Activated CD4-positive, alpha-beta memory T cell treated with anti-CD3 and anti-CD28 coated beads for 36 hours (primary cell): ENCODE measurements around the gene TGM2. TPM values are rescaled to one million over a fixed set of nuclear protein-coding genes. Genes with fewer than 3 reads are reported as not detected.

ENCODE experiments used
- CTCF ChIA-PET: fragments of 350-600 bp; sonication (Branson Sonifier 250); formaldehyde crosslinking; loops from one replicate; lab custom pipeline; 2021; ENCODE audit warnings: antibody characterized with exemption, inconsistent platforms; lab: Charles Lee
- POLR2A ChIA-PET: fragments of 350-600 bp; sonication (Branson Sonifier 250); formaldehyde crosslinking; loops from one replicate; lab custom pipeline; 2021; ENCODE audit warnings: antibody characterized with exemption; lab: Charles Lee
- DNase-seq: peaks from one replicate; pipeline ENCODE4 v3.0.0-alpha.2; 2020
- H3K27ac Mint-ChIP-seq: one replicate; pipeline ENCODE4 v1.8.0; 2021; ENCODE audit warnings: mixed read lengths
- H3K27me3 Mint-ChIP-seq: one replicate; pipeline ENCODE4 v1.8.0; 2021; ENCODE audit warnings: mixed read lengths
- H3K36me3 Mint-ChIP-seq: one replicate; pipeline ENCODE4 v1.8.0; 2021; ENCODE audit warnings: mixed read lengths
- H3K4me1 Mint-ChIP-seq: one replicate; pipeline ENCODE4 v1.8.0; 2021; ENCODE audit warnings: low read depth, mixed read lengths
- H3K4me3 Mint-ChIP-seq: one replicate; pipeline ENCODE4 v1.8.0; 2021; ENCODE audit warnings: mild to moderate bottlenecking, mixed read lengths
- H3K9me3 Mint-ChIP-seq: one replicate; pipeline ENCODE4 v1.8.0; 2021; ENCODE audit warnings: mixed read lengths
- intact Hi-C: fragments of 100-400 bp; cut with micrococcal nuclease; formaldehyde crosslinking; loops from one replicate; pipeline ENCODE4 v1.15.1; 2023
- total RNA-seq, 2 experiments: library from RNA; stranded (reverse); gene quantifications; one replicate each; pipeline ENCODE4 v1.2.3, GENCODE V29; 2021

Gene TGM2
- total RNA-seq, 2 experiments from 2014 or later = not detected

DNA sequence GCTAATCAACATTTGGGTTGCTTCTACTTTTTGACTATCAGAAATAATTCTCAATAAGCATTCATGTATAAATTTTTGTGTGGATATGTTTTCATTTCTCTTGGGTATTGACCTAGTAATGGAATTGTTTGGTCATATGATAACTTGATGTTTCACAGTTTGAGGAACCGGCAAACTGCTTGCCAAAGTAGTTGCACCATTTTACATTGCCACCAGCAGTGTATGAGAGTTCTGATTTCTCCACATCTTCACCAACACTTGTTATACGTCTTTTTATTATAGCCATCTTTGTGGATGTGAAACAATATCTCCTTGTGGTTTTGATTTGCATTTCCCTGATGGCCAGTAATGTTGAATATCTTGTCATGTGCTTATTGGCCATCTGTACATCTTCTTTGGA is 42.6 kb upstream of the TGM2 start:
- H3K4me1 Mint-ChIP-seq = no peaks in the 10 kb centered on the region
- H3K9me3 Mint-ChIP-seq = no peaks in the 10 kb centered on the region
- H3K4me3 Mint-ChIP-seq = no peak overlapping the region
- ChIA-PET POLR2A (no interaction called here), CTCF (interaction anchor here (3.2 kb wide), 1 partner anchor 14 kb away, joined by 20 read pairs; no protein-coding TSS in a partner anchor)
- intact Hi-C loops = no loop called here
- H3K27ac Mint-ChIP-seq = no peak overlapping the region
- H3K27me3 Mint-ChIP-seq = peaks cover 7% of the 10 kb centered on the region
- H3K36me3 Mint-ChIP-seq = no peaks in the 10 kb centered on the region
- no peak for DNase-seq

DNA sequence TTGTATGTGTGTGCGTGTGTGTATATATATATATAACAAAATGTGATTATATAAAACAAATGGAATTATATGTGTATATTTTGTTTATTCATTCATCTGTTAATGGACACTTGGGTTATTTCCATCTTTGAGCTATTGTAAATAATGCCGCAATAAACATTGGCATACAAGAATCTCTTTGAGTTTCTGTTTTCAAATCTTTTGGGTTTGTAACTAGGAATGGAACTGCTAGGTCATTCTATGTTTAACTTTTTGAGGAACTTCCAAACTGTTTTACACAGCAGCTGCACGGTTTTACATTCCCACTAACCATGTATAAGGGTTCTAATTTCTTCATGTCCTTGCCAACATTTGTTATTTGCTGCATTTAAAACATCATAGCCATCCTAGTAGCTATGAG is 39.9 kb upstream of the TGM2 start:
- Mint-ChIP-seq H3K4me3 (no peak overlapping the region), H3K36me3 (no peaks in the 10 kb centered on the region), H3K9me3 (no peaks in the 10 kb centered on the region), H3K4me1 (no peaks in the 10 kb centered on the region), H3K27ac (no peak overlapping the region), H3K27me3 (peaks cover 7% of the 10 kb centered on the region)
- CTCF ChIA-PET = interaction anchor here (1.2 to 3.2 kb wide), 2 partner anchors 8 to 17 kb away, joined by 4 to 20 read pairs; no protein-coding TSS in a partner anchor
- intact Hi-C loops = no loop called here
- POLR2A ChIA-PET = no interaction called here
- DNase-seq = no peak

DNA sequence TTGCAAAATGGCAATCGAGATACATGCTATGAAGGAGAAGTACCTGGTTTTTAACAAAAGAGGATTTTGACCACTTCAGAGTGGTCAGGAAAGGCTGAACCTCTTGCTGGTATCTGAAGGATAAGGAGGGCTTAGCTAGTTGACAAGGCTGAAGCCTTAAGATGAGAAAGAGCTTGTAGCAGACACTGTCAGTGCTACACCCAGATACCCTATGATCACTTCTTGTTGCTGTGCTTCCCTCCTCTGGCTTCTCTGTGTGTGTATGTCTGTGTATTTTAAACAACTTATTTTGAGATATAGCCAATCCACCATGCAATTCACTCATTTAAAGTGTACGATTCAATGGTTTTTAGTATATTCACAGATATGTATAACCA is 38.9 kb upstream of the TGM2 start:
- Mint-ChIP-seq H3K36me3 (no peaks in the 10 kb centered on the region), H3K27me3 (peaks cover 5% of the 10 kb centered on the region), H3K4me1 (no peaks in the 10 kb centered on the region), H3K27ac (no peak overlapping the region), H3K9me3 (no peaks in the 10 kb centered on the region), H3K4me3 (no peak overlapping the region)
- intact Hi-C loops = no loop called here
- no peak for DNase-seq
- ChIA-PET POLR2A (no interaction called here), CTCF (interaction anchor here (0.7 kb wide), 1 partner anchor 18 kb away, joined by 3 read pairs; no protein-coding TSS in a partner anchor)

DNA sequence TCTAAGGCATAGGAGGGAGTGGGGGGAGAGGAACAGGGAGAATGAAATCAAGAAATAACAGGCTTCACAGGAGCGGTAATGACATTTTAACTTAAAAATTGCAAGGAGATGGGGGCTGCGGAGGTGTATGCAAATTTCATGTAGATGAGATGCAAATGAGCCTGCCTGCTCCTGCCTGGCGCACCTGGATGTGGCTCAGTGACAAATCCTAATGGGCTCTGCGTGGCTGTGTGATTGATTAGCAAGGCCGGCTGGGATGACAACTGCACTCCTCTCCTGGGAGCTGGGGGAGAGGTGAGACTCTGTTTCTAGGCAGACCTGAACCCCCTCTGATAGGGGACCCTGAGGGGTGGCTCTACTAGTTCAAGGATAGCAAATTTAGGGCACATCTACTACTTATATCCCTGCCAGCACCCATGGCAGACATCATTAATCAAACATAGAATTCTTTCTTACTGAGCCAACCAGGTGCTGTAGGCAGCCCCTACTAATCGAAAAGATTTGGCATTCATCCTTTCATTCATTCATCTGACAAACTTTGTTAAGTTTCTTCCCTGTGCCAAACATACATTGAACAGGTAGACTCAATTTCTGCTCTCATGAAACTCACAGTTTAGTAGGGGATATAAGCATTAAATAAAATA is 38.4 kb upstream of the TGM2 start:
- no peak overlapping the region for H3K27ac Mint-ChIP-seq
- ChIA-PET POLR2A (no interaction called here), CTCF (interaction anchor here (0.7 kb wide), 1 partner anchor 18 kb away, joined by 3 read pairs; no protein-coding TSS in a partner anchor)
- DNase-seq = no peak
- H3K4me1 Mint-ChIP-seq = no peaks in the 10 kb centered on the region
- H3K9me3 Mint-ChIP-seq = no peaks in the 10 kb centered on the region
- H3K36me3 Mint-ChIP-seq = no peaks in the 10 kb centered on the region
- peaks cover 3% of the 10 kb centered on the region for H3K27me3 Mint-ChIP-seq
- intact Hi-C loops = no loop called here
- H3K4me3 Mint-ChIP-seq = no peak overlapping the region

DNA sequence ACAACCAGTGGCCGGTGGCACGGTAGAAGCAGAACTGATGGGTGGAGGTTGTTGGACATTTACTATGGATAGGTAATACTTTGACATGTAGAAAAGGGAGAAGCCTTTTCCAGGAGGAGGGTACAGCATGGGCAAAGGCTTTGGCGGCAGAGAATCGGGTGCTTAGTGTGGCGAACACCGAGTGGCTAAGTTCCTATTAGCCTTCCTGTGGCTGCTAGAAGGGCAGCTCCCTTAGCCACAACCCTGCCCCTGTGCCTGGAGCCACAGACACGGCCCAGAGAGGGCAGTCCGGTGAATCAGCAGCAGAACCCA is 37.9 kb upstream of the TGM2 start:
- H3K9me3 Mint-ChIP-seq = no peaks in the 10 kb centered on the region
- ChIA-PET POLR2A (no interaction called here), CTCF (interaction anchor here (2.4 kb wide), 1 partner anchor 18 kb away, joined by 15 read pairs; no protein-coding TSS in a partner anchor)
- intact Hi-C loops = no loop called here
- H3K27me3 Mint-ChIP-seq = no peaks in the 10 kb centered on the region
- DNase-seq = no peak
- H3K27ac Mint-ChIP-seq = no peak overlapping the region
- H3K36me3 Mint-ChIP-seq = no peaks in the 10 kb centered on the region
- no peaks in the 10 kb centered on the region for H3K4me1 Mint-ChIP-seq
- H3K4me3 Mint-ChIP-seq = no peak overlapping the region

DNA sequence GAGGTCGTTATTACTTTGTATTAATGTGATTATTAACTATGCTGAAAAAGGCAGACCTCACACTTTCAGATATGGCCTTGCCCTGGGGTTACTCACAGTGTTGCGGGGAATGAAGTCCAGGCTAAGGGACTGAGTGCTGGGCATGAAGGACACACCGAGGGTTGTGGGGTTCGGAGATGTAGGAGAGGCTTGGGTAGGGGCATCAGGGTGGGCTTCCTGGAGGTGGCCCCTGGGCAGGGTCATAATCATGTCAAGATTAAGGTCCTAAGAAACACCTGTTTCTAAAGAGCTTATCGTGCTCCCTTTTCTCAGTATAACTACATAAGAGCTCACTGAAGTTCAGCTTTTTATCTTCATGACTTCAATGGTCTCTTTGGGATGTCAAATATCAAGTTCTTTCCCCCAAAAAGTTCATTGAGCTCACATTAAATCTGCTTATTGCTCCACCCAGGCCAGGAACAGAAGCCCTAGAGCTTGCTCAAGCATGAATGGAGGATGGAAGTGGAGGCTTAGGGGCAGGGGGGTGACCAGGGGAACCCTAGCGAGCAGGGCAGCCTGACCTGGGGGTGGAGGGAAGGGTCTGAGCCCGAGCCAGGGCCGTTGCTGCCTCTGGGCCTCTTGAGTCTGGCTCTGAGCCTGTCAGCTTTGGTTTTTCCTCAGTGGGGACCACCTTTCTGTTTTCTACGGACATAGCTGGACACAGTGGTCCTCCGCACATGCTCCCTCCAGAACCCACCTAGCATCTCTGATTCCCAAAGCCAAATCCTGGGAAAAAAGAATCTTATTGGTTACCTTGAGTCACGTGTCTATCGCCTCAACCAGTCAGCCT is 37.3 kb upstream of the TGM2 start:
- Mint-ChIP-seq H3K4me3 (no peak overlapping the region), H3K4me1 (no peaks in the 10 kb centered on the region), H3K27me3 (no peaks in the 10 kb centered on the region), H3K36me3 (no peaks in the 10 kb centered on the region), H3K9me3 (no peaks in the 10 kb centered on the region), H3K27ac (no peak overlapping the region)
- intact Hi-C loops = no loop called here
- POLR2A ChIA-PET = no interaction called here
- DNase-seq = no peak
- CTCF ChIA-PET = interaction anchor here (2.4 kb wide), 1 partner anchor 19 kb away, joined by 15 read pairs; no protein-coding TSS in a partner anchor

DNA sequence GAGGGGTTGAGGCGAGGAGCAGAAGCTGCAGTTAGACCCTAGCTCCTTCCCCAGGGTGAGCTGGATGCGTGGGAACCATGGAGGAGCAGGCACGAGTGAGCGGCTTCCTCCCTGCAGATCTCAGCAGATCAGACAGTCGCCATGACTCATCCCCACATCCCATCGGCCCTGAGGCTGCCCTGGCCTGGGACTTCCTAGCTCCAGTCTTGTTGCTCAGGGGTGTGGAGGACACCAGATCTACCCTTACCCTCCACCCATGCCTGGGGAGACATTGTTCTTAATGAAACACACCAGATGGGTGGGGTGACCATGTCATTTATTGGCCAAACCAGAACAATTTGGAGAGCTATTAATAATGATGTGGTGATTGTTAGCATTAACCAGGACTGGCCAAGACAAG is 36.3 kb upstream of the TGM2 start:
- intact Hi-C loops = no loop called here
- no peaks in the 10 kb centered on the region for H3K27me3 Mint-ChIP-seq
- H3K9me3 Mint-ChIP-seq = no peaks in the 10 kb centered on the region
- H3K27ac Mint-ChIP-seq = no peak overlapping the region
- POLR2A ChIA-PET = no interaction called here
- H3K4me3 Mint-ChIP-seq = no peak overlapping the region
- CTCF ChIA-PET = interaction anchor here (2.4 kb wide), 1 partner anchor 20 kb away, joined by 15 read pairs; no protein-coding TSS in a partner anchor
- no peaks in the 10 kb centered on the region for H3K36me3 Mint-ChIP-seq
- H3K4me1 Mint-ChIP-seq = no peaks in the 10 kb centered on the region
- DNase-seq = no peak

DNA sequence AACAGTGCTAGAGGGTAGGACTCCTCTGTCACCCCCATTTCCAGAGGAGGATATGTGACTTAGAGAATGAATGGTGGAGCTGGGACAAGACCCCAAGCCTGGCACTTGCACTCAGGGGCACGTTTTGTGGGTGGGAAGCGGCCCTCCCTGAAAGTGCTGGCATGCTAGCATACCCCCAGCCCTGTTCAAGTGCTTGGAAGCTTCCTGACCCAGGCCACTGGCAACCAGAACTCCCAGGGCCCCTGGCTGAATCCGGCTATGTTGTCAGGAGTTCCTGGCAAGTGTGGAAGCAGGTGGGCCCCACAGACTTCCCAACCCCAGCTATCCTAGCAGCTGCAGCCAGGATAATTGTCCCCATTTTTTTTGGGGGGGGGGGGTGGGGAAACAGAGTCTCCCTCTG is 35.6 kb upstream of the TGM2 start:
- no peak for DNase-seq
- ChIA-PET CTCF (interaction anchor here (2.4 kb wide), 1 partner anchor 21 kb away, joined by 15 read pairs; no protein-coding TSS in a partner anchor), POLR2A (no interaction called here)
- intact Hi-C loops = no loop called here
- H3K4me1 Mint-ChIP-seq = no peaks in the 10 kb centered on the region
- no peak overlapping the region for H3K4me3 Mint-ChIP-seq
- no peaks in the 10 kb centered on the region for H3K27me3 Mint-ChIP-seq
- no peaks in the 10 kb centered on the region for H3K9me3 Mint-ChIP-seq
- no peaks in the 10 kb centered on the region for H3K36me3 Mint-ChIP-seq
- H3K27ac Mint-ChIP-seq = no peak overlapping the region

DNA sequence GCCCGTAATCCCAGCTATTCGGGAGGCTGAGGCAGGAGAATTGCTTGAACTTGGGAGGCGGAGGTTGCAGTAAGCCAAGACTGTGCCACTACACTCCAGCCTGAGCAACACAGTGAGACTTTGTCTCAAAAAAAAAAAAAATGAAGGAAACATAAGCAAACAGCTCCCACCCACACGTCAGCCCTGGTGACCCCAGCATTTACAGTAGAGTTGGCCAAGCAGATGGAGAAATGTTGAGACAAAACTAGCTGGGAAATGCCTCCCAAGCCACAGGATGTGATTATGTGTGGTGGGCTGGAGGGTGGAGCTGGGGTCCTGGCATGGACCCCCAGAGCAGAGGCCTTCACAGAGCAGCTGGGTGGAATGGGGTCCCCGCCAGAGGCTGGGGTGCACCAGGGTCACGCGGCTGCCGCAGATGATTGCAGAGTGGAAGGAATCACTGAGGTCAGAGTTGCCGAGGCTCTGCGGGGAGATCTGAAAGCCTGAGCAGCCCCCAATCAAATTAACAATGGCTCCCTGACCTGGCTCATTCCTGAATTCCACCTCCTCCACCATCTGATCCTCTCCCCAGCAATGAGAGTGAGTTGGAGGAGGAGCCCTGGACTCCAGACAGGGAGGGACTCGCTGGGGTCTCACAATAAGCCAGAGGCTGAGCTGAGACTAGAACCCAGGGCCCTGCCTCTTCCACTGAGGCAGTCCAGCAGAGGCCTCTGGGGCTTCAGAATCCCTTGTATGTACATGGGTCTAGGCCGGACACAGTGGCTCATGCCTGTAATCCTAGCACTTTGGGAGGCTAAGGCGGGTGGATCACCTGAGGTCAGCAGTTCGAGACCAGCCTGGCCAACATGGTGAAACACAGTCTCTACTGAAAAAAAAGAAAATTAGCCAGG is 34.7 kb upstream of the TGM2 start:
- Mint-ChIP-seq H3K4me3 (no peak overlapping the region), H3K27ac (no peak overlapping the region), H3K27me3 (no peaks in the 10 kb centered on the region), H3K4me1 (no peaks in the 10 kb centered on the region), H3K9me3 (no peaks in the 10 kb centered on the region), H3K36me3 (no peaks in the 10 kb centered on the region)
- no peak for DNase-seq
- ChIA-PET POLR2A (no interaction called here), CTCF (no interaction called here)
- intact Hi-C loops = no loop called here

DNA sequence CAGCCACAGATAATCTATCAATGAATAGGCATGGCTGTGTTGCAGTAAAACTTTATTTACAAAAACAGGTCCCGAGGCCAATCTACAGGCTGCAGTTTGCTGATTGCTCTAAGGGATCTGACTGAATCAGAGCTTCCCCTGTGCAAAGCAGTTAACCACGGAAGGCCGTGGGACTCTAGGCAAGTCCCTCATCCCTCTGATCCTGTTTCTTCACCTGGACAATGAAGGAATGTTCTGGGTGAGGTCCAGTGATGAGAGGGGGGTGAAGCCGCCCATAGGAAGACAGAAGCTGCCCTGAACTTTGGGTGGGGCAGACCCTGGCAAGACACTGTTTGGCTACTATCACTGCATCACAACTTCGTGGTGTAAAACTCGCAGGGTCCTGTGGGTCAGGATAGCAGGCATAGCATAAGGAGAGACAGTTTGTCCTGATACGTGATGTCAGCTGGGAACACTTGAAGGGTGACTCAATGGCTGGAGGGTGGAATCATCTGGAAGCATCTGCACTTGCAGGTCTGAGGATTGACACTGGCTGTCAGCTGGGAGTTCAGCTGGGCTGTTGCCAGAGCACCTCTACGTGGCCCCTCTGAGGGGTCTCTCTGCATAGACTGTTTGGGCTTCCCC is 33.3 kb upstream of the TGM2 start:
- POLR2A ChIA-PET = no interaction called here
- CTCF ChIA-PET = interaction anchor here (1.0 kb wide), 1 partner anchor 23 kb away, joined by 4 read pairs; no protein-coding TSS in a partner anchor
- Mint-ChIP-seq H3K27ac (no peak overlapping the region), H3K27me3 (no peaks in the 10 kb centered on the region), H3K4me1 (no peaks in the 10 kb centered on the region), H3K36me3 (no peaks in the 10 kb centered on the region), H3K9me3 (no peaks in the 10 kb centered on the region), H3K4me3 (no peak overlapping the region)
- intact Hi-C loops = no loop called here
- DNase-seq = no peak

DNA sequence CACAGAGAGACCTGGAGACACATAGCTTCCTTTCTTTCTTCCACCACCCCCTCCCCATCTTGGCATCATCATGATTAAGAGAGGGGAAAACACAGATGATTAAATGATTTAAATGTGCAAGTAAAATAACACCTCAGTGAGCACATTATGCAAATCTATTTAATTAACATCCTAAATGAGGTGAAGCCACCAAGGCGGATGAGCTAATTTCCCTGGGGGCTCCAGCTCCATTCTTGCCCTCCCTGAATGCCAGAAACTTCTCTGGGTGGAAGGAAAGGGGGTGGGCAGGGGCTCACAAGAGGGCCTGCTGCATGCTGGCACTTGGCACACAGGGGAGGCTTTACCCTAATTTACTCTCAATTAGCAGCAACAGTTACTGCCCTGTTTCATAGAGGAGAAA is 32.5 kb upstream of the TGM2 start:
- no peak for DNase-seq
- Mint-ChIP-seq H3K36me3 (no peaks in the 10 kb centered on the region), H3K9me3 (no peaks in the 10 kb centered on the region), H3K27ac (no peak overlapping the region), H3K4me1 (no peaks in the 10 kb centered on the region), H3K4me3 (no peak overlapping the region), H3K27me3 (no peaks in the 10 kb centered on the region)
- POLR2A ChIA-PET = no interaction called here
- CTCF ChIA-PET = interaction anchor here (1.0 kb wide), 1 partner anchor 23 kb away, joined by 4 read pairs; no protein-coding TSS in a partner anchor
- intact Hi-C loops = no loop called here
